ENCODE data around the gene INPPL1.

The INPPL1 gene

GRCh38 chr11:72287293-72287692 lies 62.7 kb downstream of the INPPL1 start:
- Mint-ChIP-seq H3K9me3 (no peaks in the 10 kb centered on the region), H3K36me3 (no peaks in the 10 kb centered on the region), H3K4me3 (no peak overlapping the region), H3K27me3 (peaks cover 23% of the 10 kb centered on the region), H3K4me1 (no peaks in the 10 kb centered on the region), H3K27ac (no peak overlapping the region)
- no peak for DNase-seq
- CTCF ChIA-PET = interaction anchor here (0.6 to 1.5 kb wide), 2 partner anchors 20 to 144 kb away, joined by 3 to 4 read pairs; no protein-coding TSS in a partner anchor

Measured in activated naive CD4-positive, alpha-beta T cell treated with anti-CD3 and anti-CD28 coated beads, Interleukin-2, amount 10 ng/mL, durations not matched to agents 7 days and 5 days (primary cell).